ENCODE results near the gene GRID1. TPM values are rescaled to one million over a fixed set of nuclear protein-coding genes. Genes with fewer than 3 reads are reported as not detected.

GRID1 gene
- total RNA-seq, 1 experiment from 2014 or later: 5.6 TPM

DNA sequence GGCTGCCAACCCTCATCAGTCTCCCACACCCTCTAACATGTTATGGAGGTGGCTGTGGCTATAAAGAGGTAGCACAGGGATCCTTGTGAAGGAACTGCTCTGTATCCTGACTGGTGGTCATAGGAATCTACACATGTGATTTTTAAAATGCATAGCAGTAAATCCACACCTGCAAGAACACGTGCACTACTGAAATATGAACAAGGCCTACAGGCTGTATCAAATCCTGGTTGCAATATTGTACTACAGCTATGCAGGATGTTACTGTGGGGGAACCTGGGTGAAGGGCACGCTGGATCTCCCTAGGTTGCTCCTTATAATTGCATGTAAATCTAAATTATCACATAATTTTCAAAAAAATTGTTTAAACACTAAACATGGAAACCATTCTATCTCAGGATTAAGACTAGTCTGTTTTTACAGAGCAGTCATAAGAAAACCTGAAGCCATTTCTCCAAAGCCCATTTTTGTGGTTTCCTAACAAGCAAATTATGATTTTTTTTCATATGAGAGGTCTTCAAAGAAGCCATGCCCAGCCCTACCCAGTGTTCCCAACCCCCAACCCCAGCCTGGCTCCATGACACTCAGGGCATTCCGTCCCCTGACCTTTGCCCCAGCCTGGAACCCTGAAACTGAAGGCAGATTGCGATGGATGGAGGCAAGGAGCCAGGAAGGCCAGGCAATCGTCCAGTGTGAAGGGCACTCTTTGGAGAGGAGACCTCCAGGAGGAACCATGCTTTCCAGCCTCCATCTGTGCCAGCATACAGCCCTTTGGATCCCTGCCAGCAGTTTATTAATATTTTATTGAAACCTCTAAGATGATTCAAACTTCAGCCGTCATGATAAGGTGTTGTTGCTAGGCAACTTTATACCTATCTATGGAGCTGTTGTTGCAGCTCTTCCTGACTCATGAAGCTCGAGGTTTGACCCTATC is 161.0 kb downstream of the GRID1 start:
- Histone ChIP-seq H3K4me3 (replicated peaks in 1 of 2; ENCODE audit: low read depth in 1 of 2, low read length in 2 of 2) (no peak overlapping the region), H3K9ac (ENCODE audit: low read length) (no peak overlapping the region), H3K79me2 (ENCODE audit: insufficient read depth, low read length) (no peaks in the 10 kb centered on the region), H3K27me3 (ENCODE audit: insufficient read depth, low read length) (no peaks in the 10 kb centered on the region), H3K9me3 (ENCODE audit: control insufficient read depth in 1 of 2, insufficient read depth in 1 of 2, low read depth in 1 of 2, low read length in 2 of 2) (no peaks in the 10 kb centered on the region), H4K20me1 (ENCODE audit: insufficient read depth) (no peaks in the 10 kb centered on the region), H3K36me3 (ENCODE audit: control insufficient read depth in 1 of 2, insufficient read depth in 2 of 2, low read length in 2 of 2) (no peaks in the 10 kb centered on the region), H3K9me2 (ENCODE audit: insufficient read depth) (no peaks in the 10 kb centered on the region), H3K4me2 (ENCODE audit: low read length) (no peak overlapping the region), H3K27ac (ENCODE audit: low read depth, low read length) (no peak overlapping the region), H2AFZ (ENCODE audit: low read depth, low read length, poor library complexity, severe bottlenecking) (no peak overlapping the region), H3K4me1 (ENCODE audit: control insufficient read depth in 1 of 2, insufficient read depth in 2 of 2, low read length in 2 of 2) (no peaks in the 10 kb centered on the region)
- CTCF ChIA-PET: no interaction called here
- intact Hi-C loops (cut with micrococcal nuclease): no loop called here
- RAD21 ChIA-PET (ENCODE audit: low non-redundant PET in 1 of 2, low total read pairs in 2 of 2, uncharacterized antibody in 2 of 2, unreplicated experiment in 2 of 2): no interaction called here
- BruUV-seq (replicated peaks): no TSS peak
- POLR2A ChIA-PET: no interaction called here
- DNase-seq (ENCODE audit: low read depth, low spot score) (no peak), ATAC-seq (no peak)
- TF ChIP-seq, protein P1, sequence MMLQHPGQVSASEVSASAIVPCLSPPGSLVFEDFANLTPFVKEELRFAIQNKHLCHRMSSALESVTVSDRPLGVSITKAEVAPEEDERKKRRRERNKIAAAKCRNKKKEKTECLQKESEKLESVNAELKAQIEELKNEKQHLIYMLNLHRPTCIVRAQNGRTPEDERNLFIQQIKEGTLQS (IDR thresholded peaks at IDR 0.05): no peak
- no peak for TF ChIP-seq POLR2A (IDR thresholded peaks at IDR 0.05; ENCODE audit: borderline replicate concordance, extremely low read depth, insufficient read depth, insufficient read length)
- TF ChIP-seq EZH2phosphoT487 (IDR thresholded peaks at IDR 0.05; ENCODE audit: borderline replicate concordance): no peak
- TF ChIP-seq TCF7L2 (IDR thresholded peaks at IDR 0.05; ENCODE audit: borderline replicate concordance, extremely low read depth, insufficient read depth, insufficient read length): no peak
- no peak for TF ChIP-seq FOSL1 (IDR thresholded peaks at IDR 0.05; ENCODE audit: low read depth)
- TF ChIP-seq JUND (IDR thresholded peaks at IDR 0.05): no peak
- TF ChIP-seq POLR2AphosphoS5 (IDR thresholded peaks at IDR 0.05; ENCODE audit: low read depth, low read length): no peak
- TF ChIP-seq ELF1 (IDR thresholded peaks at IDR 0.05; ENCODE audit: borderline replicate concordance, low read depth): no peak
- no peak for TF ChIP-seq EZH2 (IDR thresholded peaks at IDR 0.05)
- TF ChIP-seq SP1 (IDR thresholded peaks at IDR 0.05; ENCODE audit: low read depth): no peak
- TF ChIP-seq, protein P2, sequence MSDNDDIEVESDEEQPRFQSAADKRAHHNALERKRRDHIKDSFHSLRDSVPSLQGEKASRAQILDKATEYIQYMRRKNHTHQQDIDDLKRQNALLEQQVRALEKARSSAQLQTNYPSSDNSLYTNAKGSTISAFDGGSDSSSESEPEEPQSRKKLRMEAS (IDR thresholded peaks at IDR 0.05): no peak
- no peak for TF ChIP-seq SRF (IDR thresholded peaks at IDR 0.05; ENCODE audit: low read depth)
- no peak for TF ChIP-seq ZNF274 (IDR thresholded peaks at IDR 0.05; ENCODE audit: low read depth, low read length)
- TF ChIP-seq, protein P3, sequence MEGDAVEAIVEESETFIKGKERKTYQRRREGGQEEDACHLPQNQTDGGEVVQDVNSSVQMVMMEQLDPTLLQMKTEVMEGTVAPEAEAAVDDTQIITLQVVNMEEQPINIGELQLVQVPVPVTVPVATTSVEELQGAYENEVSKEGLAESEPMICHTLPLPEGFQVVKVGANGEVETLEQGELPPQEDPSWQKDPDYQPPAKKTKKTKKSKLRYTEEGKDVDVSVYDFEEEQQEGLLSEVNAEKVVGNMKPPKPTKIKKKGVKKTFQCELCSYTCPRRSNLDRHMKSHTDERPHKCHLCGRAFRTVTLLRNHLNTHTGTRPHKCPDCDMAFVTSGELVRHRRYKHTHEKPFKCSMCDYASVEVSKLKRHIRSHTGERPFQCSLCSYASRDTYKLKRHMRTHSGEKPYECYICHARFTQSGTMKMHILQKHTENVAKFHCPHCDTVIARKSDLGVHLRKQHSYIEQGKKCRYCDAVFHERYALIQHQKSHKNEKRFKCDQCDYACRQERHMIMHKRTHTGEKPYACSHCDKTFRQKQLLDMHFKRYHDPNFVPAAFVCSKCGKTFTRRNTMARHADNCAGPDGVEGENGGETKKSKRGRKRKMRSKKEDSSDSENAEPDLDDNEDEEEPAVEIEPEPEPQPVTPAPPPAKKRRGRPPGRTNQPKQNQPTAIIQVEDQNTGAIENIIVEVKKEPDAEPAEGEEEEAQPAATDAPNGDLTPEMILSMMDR (IDR thresholded peaks at IDR 0.05 in 2 of 3, conservative IDR thresholded peaks at IDR 0.05 in 1 of 3; ENCODE audit: borderline replicate concordance in 1 of 3, insufficient read depth in 1 of 3, low read depth in 2 of 3, low read length in 2 of 3): no peak
- TF ChIP-seq ZFX (IDR thresholded peaks at IDR 0.05): no peak
- TF ChIP-seq SIN3A (IDR thresholded peaks at IDR 0.05; ENCODE audit: low read depth): no peak
- TF ChIP-seq, protein P4, sequence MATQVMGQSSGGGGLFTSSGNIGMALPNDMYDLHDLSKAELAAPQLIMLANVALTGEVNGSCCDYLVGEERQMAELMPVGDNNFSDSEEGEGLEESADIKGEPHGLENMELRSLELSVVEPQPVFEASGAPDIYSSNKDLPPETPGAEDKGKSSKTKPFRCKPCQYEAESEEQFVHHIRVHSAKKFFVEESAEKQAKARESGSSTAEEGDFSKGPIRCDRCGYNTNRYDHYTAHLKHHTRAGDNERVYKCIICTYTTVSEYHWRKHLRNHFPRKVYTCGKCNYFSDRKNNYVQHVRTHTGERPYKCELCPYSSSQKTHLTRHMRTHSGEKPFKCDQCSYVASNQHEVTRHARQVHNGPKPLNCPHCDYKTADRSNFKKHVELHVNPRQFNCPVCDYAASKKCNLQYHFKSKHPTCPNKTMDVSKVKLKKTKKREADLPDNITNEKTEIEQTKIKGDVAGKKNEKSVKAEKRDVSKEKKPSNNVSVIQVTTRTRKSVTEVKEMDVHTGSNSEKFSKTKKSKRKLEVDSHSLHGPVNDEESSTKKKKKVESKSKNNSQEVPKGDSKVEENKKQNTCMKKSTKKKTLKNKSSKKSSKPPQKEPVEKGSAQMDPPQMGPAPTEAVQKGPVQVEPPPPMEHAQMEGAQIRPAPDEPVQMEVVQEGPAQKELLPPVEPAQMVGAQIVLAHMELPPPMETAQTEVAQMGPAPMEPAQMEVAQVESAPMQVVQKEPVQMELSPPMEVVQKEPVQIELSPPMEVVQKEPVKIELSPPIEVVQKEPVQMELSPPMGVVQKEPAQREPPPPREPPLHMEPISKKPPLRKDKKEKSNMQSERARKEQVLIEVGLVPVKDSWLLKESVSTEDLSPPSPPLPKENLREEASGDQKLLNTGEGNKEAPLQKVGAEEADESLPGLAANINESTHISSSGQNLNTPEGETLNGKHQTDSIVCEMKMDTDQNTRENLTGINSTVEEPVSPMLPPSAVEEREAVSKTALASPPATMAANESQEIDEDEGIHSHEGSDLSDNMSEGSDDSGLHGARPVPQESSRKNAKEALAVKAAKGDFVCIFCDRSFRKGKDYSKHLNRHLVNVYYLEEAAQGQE (IDR thresholded peaks at IDR 0.05; ENCODE audit: low read depth): no peak

All from HCT116 (cell line).